Memory B cell (primary cell): ENCODE data around the gene ELOF1.

Source experiments
- ATAC-seq: fragments of 150-1000 bp; cut with Tn5 transposase; 2 replicates; pipeline ENCODE4 v1.10.0; 2021; ENCODE audit warnings: low read depth, mild to moderate bottlenecking, moderate library complexity
- DNase-seq, 2 donors: peaks; one replicate each; pipeline ENCODE4 v3.0.0; 2022; ENCODE audit warnings: low spot score in 2 of 2
- H3K27ac Mint-ChIP-seq: one replicate; pipeline ENCODE4 v1.8.0; 2022; ENCODE audit warnings: mild to moderate bottlenecking, moderate library complexity, mixed read lengths
- H3K27me3 Mint-ChIP-seq: one replicate; pipeline ENCODE4 v1.8.0; 2022; ENCODE audit warnings: mixed read lengths
- H3K36me3 Mint-ChIP-seq: one replicate; pipeline ENCODE4 v1.8.0; 2022; ENCODE audit warnings: mild to moderate bottlenecking, mixed read lengths
- H3K4me1 Mint-ChIP-seq: one replicate; pipeline ENCODE4 v1.8.0; 2022; ENCODE audit warnings: mixed read lengths
- H3K4me3 Mint-ChIP-seq: one replicate; pipeline ENCODE4 v1.8.0; 2022; ENCODE audit warnings: mild to moderate bottlenecking, moderate library complexity, mixed read lengths
- H3K9me3 Mint-ChIP-seq: one replicate; pipeline ENCODE4 v1.8.0; 2022; ENCODE audit warnings: mixed read lengths

Gene ELOF1

DNA sequence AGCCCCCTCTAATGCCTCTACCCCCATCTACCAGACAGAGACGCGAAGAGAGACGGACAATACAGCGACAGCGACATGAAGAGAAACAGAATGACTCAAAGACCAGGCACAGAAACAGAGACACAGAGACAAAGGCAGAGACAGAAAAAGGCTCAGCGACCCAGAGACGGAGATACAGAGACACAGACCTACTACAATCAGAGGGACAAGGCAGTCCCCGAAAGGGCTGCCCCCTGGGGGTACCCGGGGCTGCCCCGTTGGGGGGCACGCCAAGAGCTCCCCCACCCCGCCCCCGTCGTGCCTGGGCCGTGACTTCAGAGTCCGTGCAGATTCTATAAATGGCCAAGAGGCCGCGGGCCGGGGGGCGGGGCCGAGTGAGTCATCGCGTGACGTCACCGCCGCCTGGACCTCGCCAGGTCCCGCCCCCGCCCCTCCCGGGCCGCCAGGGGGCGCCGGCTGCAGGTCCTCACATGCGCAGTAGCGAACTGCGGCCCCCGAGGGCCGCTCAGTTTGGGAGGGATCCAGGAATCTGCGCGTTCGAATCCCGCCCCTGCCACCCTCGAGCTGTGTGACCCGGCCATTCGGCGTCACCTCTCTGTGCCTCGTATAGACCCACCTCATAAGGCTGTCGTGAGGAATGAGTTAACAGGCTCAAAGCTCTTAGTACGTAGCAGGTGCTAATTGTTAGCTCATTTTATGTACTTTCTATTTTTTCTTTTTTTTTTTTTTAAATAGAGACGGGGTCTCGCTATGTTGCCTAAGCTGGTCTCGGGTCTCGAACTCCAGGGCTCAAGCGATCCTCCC is 23.0 kb downstream of the ELOF1 start:
- Mint-ChIP-seq H3K27ac (peak overlapping the region; percentile 88), H3K9me3 (no peaks in the 10 kb centered on the region), H3K4me3 (peak overlapping the region; percentile 78), H3K27me3 (peaks cover 7% of the 10 kb centered on the region), H3K36me3 (no peaks in the 10 kb centered on the region), H3K4me1 (peaks cover 23% of the 10 kb centered on the region)
- ATAC-seq (peak; percentile 93), DNase-seq (peak; percentile 87 to 93)

DNA sequence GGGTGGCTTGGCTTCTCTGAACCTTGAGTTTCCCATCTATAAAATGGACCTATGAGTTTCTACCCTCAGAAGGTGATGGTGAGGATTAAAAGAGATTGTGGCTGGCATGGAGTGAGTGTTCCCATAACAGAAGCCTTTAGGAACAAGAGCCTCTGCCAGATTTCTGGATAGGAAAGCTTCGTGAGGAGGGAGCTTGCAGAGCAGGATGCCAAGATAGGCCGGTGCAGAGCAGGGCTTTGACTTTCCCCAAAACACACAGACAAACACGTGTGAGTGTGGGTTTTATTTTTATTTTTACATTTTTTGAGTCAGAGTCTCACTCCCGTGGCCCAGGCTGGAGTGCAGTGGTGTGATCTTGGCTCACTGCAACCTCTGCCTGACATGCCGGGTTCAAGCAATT is 24.1 kb downstream of the ELOF1 start:
- peak overlapping the region; percentile 4 for H3K27ac Mint-ChIP-seq
- ATAC-seq, result no peak
- no peaks in the 10 kb centered on the region for H3K9me3 Mint-ChIP-seq
- peaks cover 7% of the 10 kb centered on the region for H3K27me3 Mint-ChIP-seq
- H3K4me3 Mint-ChIP-seq, result peak overlapping the region; percentile 47
- no peaks in the 10 kb centered on the region for H3K36me3 Mint-ChIP-seq
- H3K4me1 Mint-ChIP-seq, result peaks cover 18% of the 10 kb centered on the region
- DNase-seq, result no peak

DNA sequence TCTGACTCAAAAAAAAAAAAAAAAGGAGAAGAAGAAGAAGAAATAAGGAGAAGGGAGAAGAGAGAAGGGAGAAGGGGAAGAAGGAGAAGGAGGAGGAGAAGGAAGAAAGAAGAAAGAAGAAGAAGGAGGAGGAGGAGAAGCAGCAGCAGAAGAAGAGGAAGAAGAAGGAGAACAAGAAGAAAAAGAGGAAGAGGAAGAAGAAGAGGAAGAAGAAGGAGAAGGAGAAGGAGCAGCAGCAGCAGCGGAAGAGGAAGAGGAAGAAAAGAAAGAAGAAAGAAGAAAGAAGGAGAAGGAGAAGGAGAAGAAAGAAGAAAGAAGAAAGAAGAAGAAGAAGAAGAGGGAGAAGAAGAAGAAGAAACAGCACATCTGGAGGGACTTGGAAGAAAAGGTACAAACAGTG is 24.5 kb downstream of the ELOF1 start:
- DNase-seq, result no peak
- H3K27me3 Mint-ChIP-seq, result peaks cover 7% of the 10 kb centered on the region
- no peak for ATAC-seq
- H3K9me3 Mint-ChIP-seq, result no peaks in the 10 kb centered on the region
- no peaks in the 10 kb centered on the region for H3K36me3 Mint-ChIP-seq
- H3K27ac Mint-ChIP-seq, result peak overlapping the region; percentile 4
- peak overlapping the region; percentile 47 for H3K4me3 Mint-ChIP-seq
- H3K4me1 Mint-ChIP-seq, result peaks cover 18% of the 10 kb centered on the region

DNA sequence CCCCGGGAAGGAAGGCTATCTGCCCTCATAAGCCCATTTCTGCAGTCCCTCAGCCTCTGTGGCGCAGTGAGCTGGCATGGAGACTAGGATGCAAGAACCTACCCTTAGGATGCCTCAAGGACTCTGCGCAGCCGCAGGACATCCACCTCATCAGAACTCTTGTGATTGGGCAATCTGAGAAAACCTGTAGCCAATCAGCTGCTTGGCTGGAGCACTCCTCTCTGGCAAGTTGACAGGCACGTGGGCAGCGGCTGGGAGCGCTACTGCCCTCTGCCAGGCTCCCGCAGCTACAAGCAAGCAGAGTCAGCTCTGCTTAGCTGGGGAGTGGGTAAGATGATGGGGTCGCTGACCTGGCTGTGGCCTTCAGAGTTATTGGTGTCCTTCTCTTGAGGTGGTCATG is 28.6 kb downstream of the ELOF1 start:
- Mint-ChIP-seq H3K4me1 (peaks cover 21% of the 10 kb centered on the region), H3K27ac (no peak overlapping the region), H3K9me3 (no peaks in the 10 kb centered on the region), H3K4me3 (no peak overlapping the region), H3K36me3 (peaks cover 4% of the 10 kb centered on the region), H3K27me3 (no peaks in the 10 kb centered on the region)
- DNase-seq, result no peak
- ATAC-seq, result no peak

DNA sequence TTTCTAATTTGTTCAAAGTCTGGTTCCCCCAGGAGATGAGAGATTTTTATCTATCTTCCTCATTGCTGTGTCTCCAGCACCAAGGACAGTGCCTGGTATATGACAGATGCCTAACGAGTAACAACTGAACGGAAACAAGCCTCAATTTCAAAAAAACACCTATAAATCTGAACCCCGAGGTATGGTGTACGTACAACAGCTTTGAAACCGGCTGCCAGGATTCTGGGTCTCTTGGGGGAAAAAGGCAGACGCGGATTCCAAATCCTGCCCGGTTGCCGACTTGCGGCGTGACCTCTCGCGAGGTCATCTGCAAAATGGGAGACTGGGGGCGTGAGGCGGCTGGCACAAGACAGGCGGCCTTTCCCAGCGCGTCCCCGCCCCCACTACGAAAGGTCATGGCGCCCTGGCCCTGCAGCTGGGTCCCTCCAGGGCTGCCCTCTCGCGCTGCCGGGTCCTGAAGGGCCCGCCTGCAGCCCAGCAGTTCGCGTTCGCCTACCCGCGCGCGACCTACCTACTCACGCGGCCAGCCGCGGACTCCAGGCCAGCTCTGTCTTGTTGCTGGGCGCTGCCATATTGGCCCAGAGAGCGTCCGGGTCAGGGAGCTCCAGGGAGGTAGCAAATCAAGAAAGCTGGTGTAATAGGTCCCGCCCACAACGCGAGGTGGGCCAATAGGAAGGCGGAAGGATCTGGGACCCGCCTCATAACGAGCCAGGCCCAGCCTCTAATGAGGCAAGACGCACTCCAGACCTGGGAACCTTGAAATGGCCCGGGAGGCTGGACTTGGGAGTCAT is 30.3 kb downstream of the ELOF1 start, which contains the start of gene ECSIT:
Gene ECSIT (minus strand): TSS at position 584 of the 791 bp plus-strand sequence. CDS start 9,964 bp downstream, outside the sequence.
- no peaks in the 10 kb centered on the region for H3K27me3 Mint-ChIP-seq
- peaks cover 5% of the 10 kb centered on the region for H3K36me3 Mint-ChIP-seq
- no peaks in the 10 kb centered on the region for H3K9me3 Mint-ChIP-seq
- peak within 1 kb of the TSS; percentile 98 for H3K4me3 Mint-ChIP-seq
- peaks cover 13% of the 10 kb centered on the region for H3K4me1 Mint-ChIP-seq
- DNase-seq (peak; percentile 86 to 89), ATAC-seq (peak; percentile 98)
- H3K27ac Mint-ChIP-seq, result peak within 1 kb of the TSS; percentile 95

DNA sequence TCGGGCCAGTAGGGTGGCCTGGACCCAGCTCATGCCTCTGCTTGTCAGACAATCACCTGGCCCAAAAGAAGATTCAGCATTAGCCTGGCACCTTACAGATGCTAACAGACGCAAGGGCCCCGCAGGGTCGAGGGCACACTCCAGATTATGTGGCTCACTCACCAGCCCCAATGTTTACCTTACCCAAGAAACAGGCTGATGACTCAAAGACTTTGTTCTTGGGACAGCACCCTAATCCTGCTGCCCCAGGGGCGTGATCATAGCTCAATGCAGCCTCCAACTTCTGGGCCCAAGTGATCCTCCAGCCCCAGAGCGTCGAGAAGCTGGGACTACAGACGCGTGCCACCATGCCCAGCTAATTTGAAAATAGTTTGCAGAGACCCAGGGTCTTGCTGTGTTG is 39.9 kb downstream of the ELOF1 start:
- no peak overlapping the region for H3K4me3 Mint-ChIP-seq
- H3K9me3 Mint-ChIP-seq, result no peaks in the 10 kb centered on the region
- H3K27ac Mint-ChIP-seq, result no peak overlapping the region
- peaks cover 22% of the 10 kb centered on the region for H3K36me3 Mint-ChIP-seq
- H3K27me3 Mint-ChIP-seq, result no peaks in the 10 kb centered on the region
- DNase-seq (no peak), ATAC-seq (no peak)
- H3K4me1 Mint-ChIP-seq, result peaks cover 2% of the 10 kb centered on the region

DNA sequence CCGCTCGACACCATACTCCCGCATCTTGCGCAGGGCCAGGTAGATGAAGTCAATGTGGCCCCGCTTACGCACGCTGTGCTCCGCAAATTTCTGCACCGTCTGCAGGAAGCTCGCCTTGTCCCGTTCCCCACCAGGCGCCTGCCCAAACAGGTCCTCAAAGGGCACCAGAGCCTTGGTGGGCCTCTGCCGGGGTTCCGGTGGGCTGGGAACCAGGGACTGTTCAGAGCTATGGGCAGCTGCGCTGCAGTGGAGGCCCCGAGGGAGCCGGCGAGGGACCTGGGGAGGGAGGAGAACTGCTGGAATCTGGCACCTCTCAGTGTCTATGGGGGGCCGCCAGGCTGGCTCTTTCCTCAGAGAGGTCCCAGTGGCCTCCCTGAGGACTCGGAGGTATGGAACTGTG is 45.1 kb downstream of the ELOF1 start:
- Mint-ChIP-seq H3K4me1 (peaks cover 4% of the 10 kb centered on the region), H3K9me3 (no peaks in the 10 kb centered on the region), H3K36me3 (peaks cover 33% of the 10 kb centered on the region), H3K27me3 (no peaks in the 10 kb centered on the region), H3K27ac (no peak overlapping the region), H3K4me3 (no peak overlapping the region)
- DNase-seq, result no peak
- ATAC-seq, result no peak

DNA sequence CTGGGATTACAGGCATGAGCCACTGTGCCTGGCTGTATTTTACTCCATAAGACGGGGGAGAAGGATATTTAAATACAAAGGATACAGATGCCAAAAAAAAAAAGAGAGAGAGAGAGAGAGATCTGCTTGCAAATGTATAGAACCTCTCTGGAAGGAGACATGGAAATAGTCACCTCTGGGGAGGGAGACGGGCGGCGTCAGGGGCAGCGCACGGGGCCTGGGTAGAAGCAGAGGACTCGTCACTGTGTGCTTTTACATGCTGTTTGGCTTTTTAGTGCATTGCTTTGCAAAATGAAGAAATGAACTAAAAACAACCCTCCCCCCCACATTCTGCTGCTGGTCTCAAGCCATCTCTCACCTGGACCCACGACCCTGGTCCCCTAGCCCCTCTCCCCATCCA is 48.6 kb downstream of the ELOF1 start:
- H3K27me3 Mint-ChIP-seq, result no peaks in the 10 kb centered on the region
- ATAC-seq, result no peak
- H3K4me1 Mint-ChIP-seq, result peaks cover 9% of the 10 kb centered on the region
- H3K27ac Mint-ChIP-seq, result no peak overlapping the region
- H3K9me3 Mint-ChIP-seq, result no peaks in the 10 kb centered on the region
- DNase-seq, result no peak
- peaks cover 25% of the 10 kb centered on the region for H3K36me3 Mint-ChIP-seq
- H3K4me3 Mint-ChIP-seq, result no peak overlapping the region

DNA sequence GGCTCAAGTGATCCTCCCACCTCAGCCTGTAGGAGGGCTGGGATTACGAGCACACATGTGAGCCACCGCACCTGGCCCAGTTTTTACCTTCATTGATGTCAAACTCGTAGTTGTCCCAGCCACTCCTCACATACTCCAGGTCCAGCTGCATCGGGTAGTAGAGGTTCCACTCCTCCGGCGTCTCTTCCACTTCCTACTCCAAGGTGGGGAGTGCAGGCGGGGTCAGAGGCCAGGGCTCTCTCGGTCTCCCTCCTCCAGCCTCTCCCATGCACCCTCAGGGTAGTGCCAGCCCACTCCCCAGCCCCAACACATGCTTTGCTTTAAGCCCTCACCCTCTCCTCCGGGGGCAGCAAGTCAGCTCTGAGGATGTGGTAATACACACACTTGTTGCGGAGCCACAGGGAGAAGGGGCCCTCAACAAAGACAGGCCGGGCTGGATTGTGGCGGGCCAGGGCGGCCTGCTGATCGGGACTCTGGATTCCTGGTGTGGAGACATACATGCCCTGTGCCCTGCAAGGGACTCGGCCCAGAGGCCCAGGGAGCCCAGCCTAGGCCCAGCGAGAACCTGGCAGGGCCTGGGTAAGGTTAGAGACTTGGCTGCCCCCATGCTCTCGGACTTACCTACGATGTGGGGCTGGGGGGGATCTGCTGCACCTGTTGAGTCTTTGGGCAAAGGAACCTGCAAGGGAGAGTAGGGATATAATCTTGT is 51.5 kb downstream of the ELOF1 start:
- peaks cover 11% of the 10 kb centered on the region for H3K36me3 Mint-ChIP-seq
- no peak for DNase-seq
- no peak overlapping the region for H3K27ac Mint-ChIP-seq
- H3K9me3 Mint-ChIP-seq, result no peaks in the 10 kb centered on the region
- H3K27me3 Mint-ChIP-seq, result no peaks in the 10 kb centered on the region
- peaks cover 16% of the 10 kb centered on the region for H3K4me1 Mint-ChIP-seq
- H3K4me3 Mint-ChIP-seq, result peak overlapping the region; percentile 69
- no peak for ATAC-seq

DNA sequence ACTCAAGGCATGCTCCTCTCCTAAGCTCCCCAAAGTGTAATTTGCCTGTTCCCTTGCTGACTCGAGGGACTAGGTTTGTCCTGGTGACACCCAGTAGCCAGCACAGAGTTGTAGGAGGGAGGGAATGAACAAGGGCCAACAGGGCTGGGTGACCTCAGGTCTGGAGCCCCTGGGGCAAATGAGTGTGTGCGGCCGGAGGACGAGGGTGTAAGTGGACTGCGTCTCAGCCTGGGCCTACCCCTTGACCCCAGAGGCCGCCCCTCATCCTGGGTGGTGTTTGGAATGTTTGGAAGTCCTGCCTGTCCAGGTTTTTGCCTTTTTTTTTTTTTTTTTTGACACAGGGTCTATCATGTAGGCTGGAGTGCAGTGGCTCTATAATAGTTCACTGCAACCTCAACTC is 52.1 kb downstream of the ELOF1 start:
- Mint-ChIP-seq H3K4me1 (peaks cover 16% of the 10 kb centered on the region), H3K27ac (peak overlapping the region; percentile 18), H3K9me3 (no peaks in the 10 kb centered on the region), H3K36me3 (peaks cover 7% of the 10 kb centered on the region), H3K27me3 (no peaks in the 10 kb centered on the region), H3K4me3 (peak overlapping the region; percentile 57)
- DNase-seq (no peak), ATAC-seq (no peak)

DNA sequence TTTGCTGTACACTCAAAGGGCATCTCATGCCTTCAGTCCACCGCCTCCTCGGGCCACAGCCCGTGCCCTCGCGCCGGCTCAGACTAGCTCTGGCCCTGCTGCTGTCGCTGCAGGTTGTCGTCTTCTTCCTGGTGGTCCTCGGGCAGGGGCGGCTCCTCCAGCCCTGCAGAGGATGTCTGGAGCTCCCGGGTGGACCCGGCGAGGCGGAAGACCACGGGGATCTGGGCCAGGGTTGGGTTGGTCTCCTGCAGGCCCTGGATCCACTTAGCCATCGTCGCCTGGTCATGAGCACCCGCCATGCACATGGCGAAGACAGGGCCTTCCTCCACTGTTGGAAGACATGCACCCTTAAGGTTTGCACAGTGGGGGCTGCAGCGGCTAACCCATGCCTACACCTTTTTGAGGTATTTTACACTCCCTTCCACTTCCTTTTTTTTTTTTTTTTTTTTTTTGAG is 52.9 kb downstream of the ELOF1 start:
- Mint-ChIP-seq H3K4me3 (peak overlapping the region; percentile 95), H3K27ac (peak overlapping the region; percentile 94), H3K36me3 (peaks cover 7% of the 10 kb centered on the region), H3K27me3 (no peaks in the 10 kb centered on the region), H3K4me1 (peaks cover 18% of the 10 kb centered on the region), H3K9me3 (no peaks in the 10 kb centered on the region)
- DNase-seq (no peak), ATAC-seq (peak; percentile 12)

DNA sequence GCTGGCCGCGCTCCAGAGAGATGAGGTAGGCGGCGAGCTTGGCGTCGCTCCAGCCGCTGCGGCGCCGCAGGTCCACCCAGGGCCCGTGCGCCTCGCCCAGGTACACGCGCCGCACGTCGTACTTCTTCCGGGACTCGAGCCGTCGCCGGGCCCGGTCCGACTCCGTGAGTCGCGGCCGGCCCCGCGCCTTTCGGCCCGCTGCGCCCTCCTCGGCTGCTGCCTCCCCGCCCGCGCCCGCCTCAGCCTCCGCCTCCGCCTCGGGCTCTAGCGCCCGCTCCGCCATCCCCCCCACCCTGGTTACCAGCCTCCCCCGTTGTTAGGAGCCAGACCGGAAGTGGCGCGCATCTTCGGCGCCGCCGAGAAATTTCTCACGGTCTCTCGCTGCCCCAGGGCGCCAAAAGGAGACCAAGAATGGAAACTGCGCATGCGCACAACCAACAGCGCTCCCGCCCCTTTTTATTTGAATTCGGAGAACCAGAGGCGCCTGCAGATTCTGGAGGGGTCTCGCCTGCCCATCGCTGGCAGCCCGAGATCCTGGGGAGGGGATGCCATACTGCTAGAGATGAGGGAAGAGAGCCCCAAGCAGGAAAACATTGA is 53.4 kb downstream of the ELOF1 start, which contains the start of gene ZNF653:
Gene ZNF653 (minus strand): TSS at position 336 of the 597 bp plus-strand sequence. CDS start 53 bp downstream, at position 283.
- ATAC-seq, result peak; percentile 62
- Mint-ChIP-seq H3K27me3 (no peaks in the 10 kb centered on the region), H3K9me3 (no peaks in the 10 kb centered on the region), H3K4me1 (peaks cover 18% of the 10 kb centered on the region), H3K4me3 (peak within 1 kb of the TSS; percentile 95), H3K27ac (peak within 1 kb of the TSS; percentile 94), H3K36me3 (peaks cover 3% of the 10 kb centered on the region)
- peak; percentile 95 to 97 for DNase-seq

DNA sequence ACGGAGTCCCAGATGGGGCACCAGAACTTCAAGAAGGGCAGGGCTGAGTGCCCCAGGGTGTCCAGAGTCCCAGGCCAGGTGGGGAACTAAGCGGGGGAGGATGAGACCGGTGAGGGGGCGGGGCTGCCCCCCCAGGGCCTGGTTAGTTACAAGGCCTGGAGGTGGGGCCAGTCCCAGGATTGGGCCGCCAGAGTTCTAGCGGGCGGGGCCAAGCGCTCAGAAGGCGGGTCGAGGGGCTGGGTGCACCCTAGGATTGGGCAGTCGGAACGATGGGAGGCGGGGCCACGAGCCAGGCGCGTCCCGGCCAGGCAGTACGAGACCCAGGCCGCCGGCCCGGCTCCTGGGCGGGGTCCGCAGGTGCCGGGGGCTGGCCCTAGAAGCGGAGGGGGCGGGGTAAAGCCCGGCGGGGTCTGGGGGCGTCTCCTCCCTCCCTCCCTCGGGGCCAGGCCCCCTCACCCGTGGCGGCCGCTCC is 54.0 kb downstream of the ELOF1 start:
- peaks cover 5% of the 10 kb centered on the region for H3K36me3 Mint-ChIP-seq
- peak overlapping the region; percentile 94 for H3K27ac Mint-ChIP-seq
- no peaks in the 10 kb centered on the region for H3K27me3 Mint-ChIP-seq
- H3K4me3 Mint-ChIP-seq, result peak overlapping the region; percentile 95
- peak; percentile 93 to 98 for DNase-seq
- no peaks in the 10 kb centered on the region for H3K9me3 Mint-ChIP-seq
- ATAC-seq, result peak; percentile 88
- peaks cover 18% of the 10 kb centered on the region for H3K4me1 Mint-ChIP-seq
